Thyroid gland (tissue), 4 donors: ENCODE results near the gene KIRREL1. TPM values are rescaled to one million over a fixed set of nuclear protein-coding genes. Genes with fewer than 3 reads are reported as not detected.

Experiments used
- DNase-seq, 2 donors: peaks; one replicate each; pipeline ENCODE4 v3.0.0-alpha.2; 2019
- H3K27ac ChIP-seq, 3 donors: fragments of 200-600 bp; sonication (generic); 1 replicate in 2 of 3; 2 replicates in 1 of 3; pipeline ENCODE4 v1.5.1; 2016 to 2019; ENCODE audit warnings: mild to moderate bottlenecking in 1 of 3, moderate library complexity in 1 of 3
- H3K27me3 ChIP-seq: fragments of 200-600 bp; sonication (generic); one replicate; pipeline ENCODE4 v1.5.1; 2019
- H3K36me3 ChIP-seq, 2 donors: fragments of 200-600 bp; sonication (generic); one replicate each; pipeline ENCODE4 v1.5.1; 2016 to 2019
- H3K4me1 ChIP-seq, 2 donors: fragments of 200-600 bp; sonication (generic); one replicate each; pipeline ENCODE4 v1.5.1; 2017 to 2019
- H3K4me3 ChIP-seq, 3 donors: fragments of 200-600 bp; sonication (generic); replicated peaks in 1 of 3; 1 replicate in 2 of 3; 2 replicates in 1 of 3; pipeline ENCODE4 v1.5.1; 2016; ENCODE audit warnings: mild to moderate bottlenecking in 1 of 3
- H3K9me3 ChIP-seq: fragments of 200-600 bp; sonication (generic); one replicate; pipeline ENCODE4 v1.5.1; 2017
- CTCF ChIP-seq, 6 experiments: fragments of 200-600 bp in 3 of 6; fragments of 450-650 bp in 3 of 6; sonication (generic) in 3 of 6; IDR thresholded peaks; one replicate each; pipeline ENCODE4 v1.5.1; 2016 to 2019; ENCODE audit warnings: antibody characterized with exemption in 6 of 6, mild to moderate bottlenecking in 2 of 6, inconsistent platforms in 1 of 6, moderate library complexity in 1 of 6
- POLR2A ChIP-seq, 2 donors: fragments of 450-650 bp; IDR thresholded peaks; one replicate each; pipeline ENCODE4 v1.6.1; 2017; ENCODE audit warnings: antibody characterized with exemption in 2 of 2, mild to moderate bottlenecking in 2 of 2, moderate library complexity in 1 of 2
- WGBS, 2 donors: methylation state at CpG; one replicate each; pipeline ENCODE4 v1.1.5; 2017; 5-methylcytosine and 5-hydroxymethylcytosine counted together
- intact Hi-C: fragments of 100-400 bp; cut with DNase I; formaldehyde crosslinking; loops from one replicate; pipeline ENCODE4 v1.15.1; 2023
- total RNA-seq, 4 donors: library from RNA; depleted of rRNA; stranded (reverse); fragments of >200 nt; gene quantifications; one replicate each; pipeline ENCODE4 v1.2.3, GENCODE V29; 2016

Gene KIRREL1
- total RNA-seq, 4 donors from 2014 or later = 22.7 to 27.5 (median 24.1) TPM

DNA sequence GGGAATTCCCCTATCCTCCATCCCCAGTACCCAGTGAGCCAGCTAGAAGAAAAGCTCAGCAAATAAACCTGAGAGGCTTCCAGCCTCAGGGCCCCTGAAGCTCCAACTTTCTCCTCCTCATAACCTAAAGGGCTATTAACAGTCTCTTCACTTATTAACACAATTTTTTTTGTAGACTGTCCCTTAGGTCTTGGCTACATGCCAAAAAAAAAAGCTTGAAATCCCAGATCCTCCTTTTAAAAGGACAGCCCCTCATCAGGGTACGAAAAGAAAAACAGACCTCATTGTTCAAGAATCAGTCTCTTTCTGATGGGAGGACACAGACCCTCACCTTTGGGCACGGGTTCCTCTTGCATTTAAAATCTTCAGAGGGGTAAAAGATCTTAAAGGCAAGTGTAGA lies 114.5 kb downstream of the KIRREL1 start:
- no peaks in the 10 kb centered on the region for H3K4me1 ChIP-seq
- TF ChIP-seq POLR2A (IDR thresholded peaks at IDR 0.05) (no peak), CTCF (IDR thresholded peaks at IDR 0.05) (no peak)
- intact Hi-C loops = no loop called here

GRCh38 chr1:158112994-158113758 lies 119.7 kb downstream of the KIRREL1 start:
- Histone ChIP-seq H3K27me3 (no peaks in the 10 kb centered on the region), H3K9me3 (no peaks in the 10 kb centered on the region), H3K27ac (no peak overlapping the region), H3K4me3 (peak overlapping the region in 2 of 3 donors; percentile 25 to 28), H3K4me1 (peaks cover 6% of the 10 kb centered on the region in 2 donors), H3K36me3 (no peaks in the 10 kb centered on the region)
- peak; percentile 12 to 30 for DNase-seq
- intact Hi-C loops = no loop called here
- WGBS, 2 donors = 18 to 21% methylated on average over 16 to 18 of the region's 58 CpGs
- TF ChIP-seq CTCF (IDR thresholded peaks at IDR 0.05) (peak in 3 of 6 experiments; percentile 18 to 46 (median 41)), POLR2A (IDR thresholded peaks at IDR 0.05) (no peak)

More for the DNA sequence above, 114.5 kb downstream of the KIRREL1 start:
- Histone ChIP-seq H3K27me3 (no peaks in the 10 kb centered on the region), H3K4me3 (no peak overlapping the region), H3K9me3 (no peaks in the 10 kb centered on the region), H3K36me3 (no peaks in the 10 kb centered on the region), H3K27ac (no peak overlapping the region)
- DNase-seq = no peak
- WGBS, 2 donors = 46 to 51% methylated on average over 2 of the region's 2 CpGs

- WGBS, 2 donors = 37 to 43% methylated on average over 8 of the region's 8 CpGs
- no peaks in the 10 kb centered on the region for H3K9me3 ChIP-seq
- TF ChIP-seq CTCF (IDR thresholded peaks at IDR 0.05) (no peak), POLR2A (IDR thresholded peaks at IDR 0.05) (no peak)
- DNase-seq = no peak
- no peak overlapping the region for H3K27ac ChIP-seq
- intact Hi-C loops = no loop called here
- H3K4me1 ChIP-seq = peaks cover 8 to 9% of the 10 kb centered on the region in 2 donors
- H3K27me3 ChIP-seq = no peaks in the 10 kb centered on the region
- no peaks in the 10 kb centered on the region for H3K36me3 ChIP-seq
- H3K4me3 ChIP-seq = peak overlapping the region in 1 of 3 donors; percentile 28
Observed at GRCh38 chr1:158113759-158114127, 120.3 kb downstream of the KIRREL1 start.

DNA sequence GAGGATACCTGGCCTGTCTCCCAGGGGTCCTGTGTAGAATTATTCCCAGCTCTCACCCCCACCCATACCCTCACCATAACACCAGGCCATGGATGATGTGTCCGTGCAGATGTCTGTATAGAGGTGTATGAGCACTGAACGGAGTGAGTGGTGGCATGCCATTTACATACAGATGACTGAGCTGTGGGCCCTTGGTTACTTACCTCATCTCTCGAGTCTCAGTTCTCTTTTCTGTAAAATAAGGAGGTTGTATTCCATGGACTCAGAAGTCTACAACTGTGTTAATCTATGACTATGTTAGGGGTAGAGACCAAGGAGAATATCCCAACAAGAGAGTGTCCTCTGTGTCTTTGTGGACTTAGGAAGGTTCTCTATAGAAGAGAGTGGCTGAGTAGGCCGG lies 121.7 kb downstream of the KIRREL1 start:
- no peak for TF ChIP-seq POLR2A (IDR thresholded peaks at IDR 0.05)
- TF ChIP-seq CTCF (IDR thresholded peaks at IDR 0.05) = no peak
- DNase-seq = no peak
- peaks cover 8 to 9% of the 10 kb centered on the region in 2 donors for H3K4me1 ChIP-seq
- no peak overlapping the region for H3K4me3 ChIP-seq
- no peak overlapping the region for H3K27ac ChIP-seq
- H3K36me3 ChIP-seq = no peaks in the 10 kb centered on the region
- H3K27me3 ChIP-seq = no peaks in the 10 kb centered on the region
- H3K9me3 ChIP-seq = no peaks in the 10 kb centered on the region
- intact Hi-C loops = loop anchor here (5.0 kb wide), 1 partner anchor 123 kb away; the partner anchor contains the start of gene KIRREL1
- WGBS, 2 donors = 87 to 95% methylated on average over 4 of the region's 4 CpGs
